IPS-NIHi11 (cell line): ENCODE measurements around the gene ARFGAP3.

ENCODE experiments used
- DNase-seq: peaks from one replicate; pipeline ENCODE4 v3.0.0; 2012; ENCODE audit warnings: mixed read lengths, low spot score

Gene ARFGAP3, protein sequence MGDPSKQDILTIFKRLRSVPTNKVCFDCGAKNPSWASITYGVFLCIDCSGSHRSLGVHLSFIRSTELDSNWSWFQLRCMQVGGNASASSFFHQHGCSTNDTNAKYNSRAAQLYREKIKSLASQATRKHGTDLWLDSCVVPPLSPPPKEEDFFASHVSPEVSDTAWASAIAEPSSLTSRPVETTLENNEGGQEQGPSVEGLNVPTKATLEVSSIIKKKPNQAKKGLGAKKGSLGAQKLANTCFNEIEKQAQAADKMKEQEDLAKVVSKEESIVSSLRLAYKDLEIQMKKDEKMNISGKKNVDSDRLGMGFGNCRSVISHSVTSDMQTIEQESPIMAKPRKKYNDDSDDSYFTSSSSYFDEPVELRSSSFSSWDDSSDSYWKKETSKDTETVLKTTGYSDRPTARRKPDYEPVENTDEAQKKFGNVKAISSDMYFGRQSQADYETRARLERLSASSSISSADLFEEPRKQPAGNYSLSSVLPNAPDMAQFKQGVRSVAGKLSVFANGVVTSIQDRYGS

DNA sequence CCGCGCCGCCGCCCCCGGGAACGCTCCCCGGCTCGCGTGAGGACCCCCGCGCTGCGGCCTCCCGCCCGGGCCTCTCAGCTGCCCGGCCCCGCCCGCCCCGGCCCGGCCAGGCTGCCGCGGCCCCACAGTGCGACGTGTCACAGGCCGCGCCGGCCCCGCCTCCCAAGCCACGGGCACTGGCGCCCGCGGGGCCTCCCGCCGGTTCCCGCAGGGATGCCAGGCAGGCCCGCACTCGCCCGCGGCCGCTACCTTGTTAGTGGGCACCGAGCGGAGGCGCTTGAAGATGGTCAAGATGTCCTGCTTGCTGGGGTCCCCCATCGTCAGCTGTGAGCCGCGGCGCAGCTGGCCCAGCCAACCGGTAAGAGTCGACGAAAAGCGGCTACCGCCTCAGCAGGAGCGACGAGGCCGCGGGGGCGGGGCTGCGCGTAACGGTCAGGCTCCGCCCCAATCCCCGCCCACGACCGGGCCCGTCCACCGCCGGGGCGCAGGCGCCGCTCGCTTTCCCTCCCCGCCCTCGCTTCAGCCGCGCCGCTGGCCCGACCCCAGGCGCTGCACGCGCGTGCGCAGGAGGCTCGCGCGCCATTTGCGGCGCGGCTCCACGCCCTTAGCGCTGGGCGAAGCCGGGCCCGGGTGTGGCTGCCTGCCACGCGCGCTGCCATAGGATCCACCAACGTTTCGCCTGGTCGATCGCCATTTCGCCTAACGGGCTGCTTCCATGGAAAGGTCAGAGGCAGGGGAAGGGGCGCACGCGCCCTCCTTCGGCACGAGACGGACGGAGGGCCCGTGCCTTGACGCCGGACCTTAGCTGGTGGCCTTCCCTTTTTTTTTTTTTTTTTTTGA is at the start of gene ARFGAP3:
Gene ARFGAP3, minus strand, starts transcription at position 409 of the 840 bp plus-strand sequence. Its CDS starts 91 bp downstream, at position 318.
- peak; percentile 100 for DNase-seq

DNA sequence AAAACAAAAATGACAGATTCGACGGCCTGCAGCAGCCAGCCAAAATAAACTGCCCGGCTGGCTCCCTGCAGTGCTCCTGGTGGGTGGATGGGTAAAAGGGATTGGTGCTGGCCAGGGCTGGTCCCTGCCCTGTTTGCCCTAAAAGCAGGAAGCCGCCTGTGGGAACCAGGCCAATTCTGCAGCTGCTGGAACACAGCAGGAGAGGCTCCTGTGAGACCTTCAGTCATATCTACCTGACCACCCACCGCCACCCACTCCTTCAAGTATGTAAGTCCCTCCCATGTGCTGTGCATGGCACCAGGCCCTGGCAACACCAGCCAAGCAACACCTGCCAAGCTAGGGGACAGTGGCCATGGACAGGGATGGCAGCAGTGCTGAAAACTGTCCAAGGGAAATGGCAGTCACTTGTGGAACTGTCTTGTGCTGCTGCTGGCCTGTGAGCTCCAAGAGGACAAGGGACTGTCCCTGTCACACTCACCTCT is 48.7 kb upstream of the ARFGAP3 start:
- peak; percentile 58 for DNase-seq

- DNase-seq: no peak
Measured at GRCh38 chr22:42905217-42905616, 48.1 kb upstream of the ARFGAP3 start.

DNA sequence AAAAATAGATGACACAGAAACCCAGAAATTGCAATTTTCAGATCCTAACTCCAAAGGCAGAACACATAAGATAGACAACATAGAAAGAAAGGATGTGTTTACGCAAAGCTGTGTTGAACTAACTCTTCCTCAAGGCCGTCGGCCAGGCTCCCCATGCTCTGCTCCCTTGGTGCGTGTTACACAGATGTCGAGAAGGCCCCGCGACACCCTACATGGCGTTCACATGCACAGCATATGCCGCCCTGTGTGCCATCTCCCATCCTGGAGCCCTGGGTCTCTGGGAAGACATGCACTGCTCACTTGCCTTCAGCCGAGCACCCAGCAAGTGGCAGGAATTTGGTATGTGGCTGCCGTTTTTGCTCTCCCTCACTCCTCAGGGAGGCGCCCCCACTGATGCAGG is 47.0 kb upstream of the ARFGAP3 start:
- no peak for DNase-seq

GRCh38 chr22:42902875-42903510 is 45.9 kb upstream of the ARFGAP3 start:
- no peak for DNase-seq

GRCh38 chr22:42901790-42902508 is 44.9 kb upstream of the ARFGAP3 start:
- no peak for DNase-seq

GRCh38 chr22:42897960-42898359 is 40.9 kb upstream of the ARFGAP3 start:
- DNase-seq: no peak

- no peak for DNase-seq
Measured at GRCh38 chr22:42895541-42895981, 38.5 kb upstream of the ARFGAP3 start.

- no peak for DNase-seq
Measured at GRCh38 chr22:42895087-42895486, 38.0 kb upstream of the ARFGAP3 start.

GRCh38 chr22:42893371-42894150 is 36.5 kb upstream of the ARFGAP3 start:
- no peak for DNase-seq

- DNase-seq: no peak
Measured at GRCh38 chr22:42892571-42893316, 35.7 kb upstream of the ARFGAP3 start.

GRCh38 chr22:42892156-42892555 is 35.1 kb upstream of the ARFGAP3 start:
- no peak for DNase-seq

GRCh38 chr22:42891696-42892095 is 34.6 kb upstream of the ARFGAP3 start:
- DNase-seq: no peak

DNA sequence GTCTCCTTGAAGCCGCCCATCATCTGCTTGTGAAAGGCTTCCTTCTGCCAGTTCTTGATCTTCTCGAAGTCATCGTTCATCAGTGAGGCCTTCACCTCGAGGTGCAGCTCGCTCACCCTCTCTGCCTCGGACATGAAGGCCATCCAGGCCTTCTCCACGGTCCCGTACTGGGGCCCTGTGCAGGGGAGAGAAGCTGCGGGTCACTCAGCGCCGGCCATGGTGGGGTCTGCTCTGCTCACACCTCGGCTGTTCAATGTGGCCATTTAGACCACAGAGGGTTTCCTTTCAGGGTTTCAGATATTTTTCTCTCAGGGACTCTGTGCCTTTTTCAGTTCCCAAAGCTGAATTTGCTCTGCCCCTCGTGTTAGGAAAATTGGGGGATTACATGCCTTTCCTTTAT is 33.9 kb upstream of the ARFGAP3 start:
- DNase-seq: no peak

DNA sequence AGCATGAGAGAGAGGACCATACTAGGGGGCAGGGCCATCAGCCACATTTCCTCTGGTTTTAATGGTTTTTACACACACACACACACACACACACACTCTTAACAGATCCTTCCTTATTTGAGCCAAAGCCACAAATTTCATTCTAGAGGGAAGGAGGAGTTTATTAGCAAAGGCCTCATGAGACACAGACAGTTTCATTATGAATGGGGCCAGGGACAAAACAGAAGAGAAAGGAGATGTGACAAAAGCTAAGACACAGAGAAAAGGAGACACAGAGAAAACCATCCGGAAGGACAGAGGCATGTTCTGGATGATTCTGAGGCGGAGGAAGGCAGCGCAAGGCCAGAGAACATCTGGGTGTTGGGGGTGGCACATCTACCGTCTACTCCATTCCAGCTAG is 32.2 kb upstream of the ARFGAP3 start:
- no peak for DNase-seq

DNA sequence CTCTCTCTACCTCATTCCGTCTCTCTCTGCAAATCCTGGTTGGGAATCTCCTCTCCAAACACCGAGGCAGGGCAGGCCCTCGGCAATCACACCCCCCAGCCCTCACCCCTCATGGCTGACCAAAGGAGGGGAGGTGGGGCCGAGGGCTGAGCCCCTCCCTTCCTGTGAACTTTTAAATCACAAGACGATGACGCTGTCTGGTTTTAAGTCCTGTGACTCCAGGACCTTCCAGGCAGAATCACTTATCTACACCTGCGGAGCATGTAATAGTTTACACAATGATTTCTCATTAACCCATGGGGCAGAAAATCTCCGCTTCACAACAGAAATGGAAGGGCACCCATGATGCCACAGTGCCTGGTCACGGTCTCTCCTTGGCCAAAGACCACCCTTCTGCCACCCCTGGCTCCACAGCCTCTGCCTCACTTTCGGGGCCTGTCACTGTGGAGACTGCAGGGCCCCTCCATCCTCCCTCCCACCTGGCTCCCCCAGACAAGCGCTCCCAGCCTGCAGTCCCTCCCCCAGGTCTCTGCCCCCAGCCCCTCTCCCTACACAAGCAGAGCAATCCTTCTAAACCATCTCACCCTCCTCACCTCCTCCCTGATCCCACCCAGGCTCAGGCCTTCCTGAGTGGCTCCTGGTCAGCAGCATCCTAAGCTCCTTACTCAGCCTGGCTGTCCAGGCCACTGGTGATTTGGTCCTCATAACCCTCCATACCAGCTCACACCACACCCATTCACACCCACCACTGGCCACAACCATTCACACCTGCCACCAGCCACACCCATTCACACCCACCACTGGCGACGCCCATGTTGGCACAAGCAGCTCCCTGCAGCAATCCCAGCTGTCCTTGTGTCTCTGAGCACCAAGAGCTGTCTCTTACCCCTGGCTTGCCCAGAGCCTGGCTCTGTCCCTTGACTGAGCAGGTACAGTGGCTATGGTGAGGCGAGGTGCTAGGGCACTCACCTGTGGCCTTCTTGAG is 30.7 kb upstream of the ARFGAP3 start:
- DNase-seq: no peak

DNA sequence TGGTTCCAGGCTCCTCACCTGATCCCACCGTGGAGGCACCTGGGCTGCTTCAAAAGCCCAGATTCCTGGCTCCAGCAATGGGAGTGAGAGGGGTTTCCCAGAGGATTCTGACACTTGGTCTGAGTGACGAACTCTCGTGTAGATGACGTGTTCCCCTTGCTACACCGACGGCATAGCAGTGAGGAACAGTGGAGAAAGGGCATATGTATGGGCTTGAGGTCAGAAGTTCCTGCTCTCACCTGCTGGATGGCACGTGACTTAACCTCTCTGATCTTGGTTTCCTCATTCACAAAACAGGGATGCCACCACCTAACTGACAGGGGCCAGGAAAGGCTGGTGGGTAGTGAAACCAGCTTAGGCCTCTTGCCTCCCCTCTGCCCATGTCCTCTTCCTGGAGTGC is 30.0 kb upstream of the ARFGAP3 start:
- no peak for DNase-seq

- no peak for DNase-seq
Measured at GRCh38 chr22:42885446-42885845, 28.4 kb upstream of the ARFGAP3 start.
